Ascending aorta (tissue), 2 donors: ENCODE data around the gene PCYOX1L. TPM values are rescaled to one million over a fixed set of nuclear protein-coding genes. Genes with fewer than 3 reads are reported as not detected.

Source experiments
- DNase-seq, 2 donors: peaks; one replicate each; pipeline ENCODE4 v3.0.0-alpha.2; 2019; ENCODE audit warnings: low spot score in 2 of 2
- H3K27ac ChIP-seq, 2 donors: fragments of 200-600 bp; sonication (generic); one replicate each; pipeline ENCODE4 v1.5.1; 2016 to 2017; ENCODE audit warnings: mild to moderate bottlenecking in 1 of 2
- H3K27me3 ChIP-seq: fragments of 200-600 bp; sonication (generic); one replicate; pipeline ENCODE4 v1.5.1; 2017
- H3K36me3 ChIP-seq, 2 donors: fragments of 200-600 bp; sonication (generic); one replicate each; pipeline ENCODE4 v1.5.1; 2016
- H3K4me1 ChIP-seq, 2 donors: fragments of 200-600 bp; sonication (generic); one replicate each; pipeline ENCODE4 v1.5.1; 2016 to 2017; ENCODE audit warnings: mild to moderate bottlenecking in 1 of 2
- H3K4me3 ChIP-seq, 2 donors: fragments of 200-600 bp; sonication (generic); one replicate each; pipeline ENCODE4 v1.5.1; 2016 to 2017; ENCODE audit warnings: mild to moderate bottlenecking in 1 of 2
- H3K9me3 ChIP-seq, 2 donors: fragments of 200-600 bp; sonication (generic); one replicate each; pipeline ENCODE4 v1.5.1; 2016
- CTCF ChIP-seq, 3 experiments: fragments of 200-600 bp in 2 of 3; fragments of 450-650 bp in 1 of 3; sonication (generic) in 2 of 3; IDR thresholded peaks; one replicate each; pipeline ENCODE4 v1.5.1; 2016 to 2019; ENCODE audit warnings: antibody characterized with exemption in 3 of 3, mild to moderate bottlenecking in 1 of 3, moderate library complexity in 1 of 3
- intact Hi-C: fragments of 100-400 bp; cut with DNase I; formaldehyde crosslinking; loops from one replicate; pipeline ENCODE4 v1.15.1; 2023
- total RNA-seq: library from RNA; depleted of rRNA; stranded (reverse); fragments of >200 nt; gene quantifications from one replicate; pipeline ENCODE4 v1.1.0, GENCODE V29; 2016

PCYOX1L gene
- total RNA-seq, 1 donor from 2014 or later: 1.5 TPM

- H3K27me3 ChIP-seq: no peaks in the 10 kb centered on the region
- peaks cover 5 to 18% of the 10 kb centered on the region in 2 donors for H3K4me1 ChIP-seq
- DNase-seq: peak in 1 of 2 donors; percentile 86
- no peaks in the 10 kb centered on the region for H3K9me3 ChIP-seq
- H3K36me3 ChIP-seq: no peaks in the 10 kb centered on the region
- intact Hi-C loops: loop anchor here (2.0 kb wide), 2 partner anchors 67 to 195 kb away; no protein-coding TSS in a partner anchor
- H3K27ac ChIP-seq: peak overlapping the region; percentile 55 to 62
- peak; percentile 85 to 87 (median 85) for TF ChIP-seq CTCF (IDR thresholded peaks at IDR 0.05)
- H3K4me3 ChIP-seq: peak overlapping the region in 1 of 2 donors; percentile 32
These were observed 9.6 kb downstream of the PCYOX1L start for GRCh38 chr5:149367249-149367971.

GRCh38 chr5:149367972-149368645 lies 10.3 kb downstream of the PCYOX1L start:
- no peak for TF ChIP-seq CTCF (IDR thresholded peaks at IDR 0.05)
- Histone ChIP-seq H3K27me3 (no peaks in the 10 kb centered on the region), H3K36me3 (no peaks in the 10 kb centered on the region), H3K4me1 (peaks cover 5 to 23% of the 10 kb centered on the region in 2 donors), H3K27ac (peak overlapping the region; percentile 7 to 55), H3K4me3 (peak overlapping the region in 1 of 2 donors; percentile 32), H3K9me3 (no peaks in the 10 kb centered on the region)
- intact Hi-C loops: loop anchor here (2.0 kb wide), 2 partner anchors 67 to 195 kb away; no protein-coding TSS in a partner anchor
- DNase-seq: peak in 1 of 2 donors; percentile 59

GRCh38 chr5:149370878-149371277 lies 13.0 kb downstream of the PCYOX1L start:
- intact Hi-C loops: no loop called here
- TF ChIP-seq CTCF (IDR thresholded peaks at IDR 0.05): no peak
- H3K4me3 ChIP-seq: no peak overlapping the region
- H3K27ac ChIP-seq: peak overlapping the region; percentile 77 to 88
- H3K36me3 ChIP-seq: no peaks in the 10 kb centered on the region
- DNase-seq: peak in 1 of 2 donors; percentile 60
- H3K27me3 ChIP-seq: no peaks in the 10 kb centered on the region
- H3K9me3 ChIP-seq: no peaks in the 10 kb centered on the region
- H3K4me1 ChIP-seq: peaks cover 5 to 27% of the 10 kb centered on the region in 2 donors

- intact Hi-C loops: no loop called here
- TF ChIP-seq CTCF (IDR thresholded peaks at IDR 0.05): peak; percentile 40 to 49 (median 44)
- H3K4me1 ChIP-seq: peaks cover 5 to 27% of the 10 kb centered on the region in 2 donors
These were observed 13.6 kb downstream of the PCYOX1L start for GRCh38 chr5:149371296-149371962.

GRCh38 chr5:149372076-149372795 lies 14.4 kb downstream of the PCYOX1L start:
- Histone ChIP-seq H3K4me1 (peaks cover 5 to 27% of the 10 kb centered on the region in 2 donors), H3K27me3 (no peaks in the 10 kb centered on the region), H3K4me3 (no peak overlapping the region), H3K27ac (peak overlapping the region; percentile 77 to 88), H3K9me3 (no peaks in the 10 kb centered on the region), H3K36me3 (no peaks in the 10 kb centered on the region)
- DNase-seq: peak in 1 of 2 donors; percentile 70
- intact Hi-C loops: no loop called here
- no peak for TF ChIP-seq CTCF (IDR thresholded peaks at IDR 0.05)

More at GRCh38 chr5:149371296-149371962, 13.6 kb downstream of the PCYOX1L start:
- Histone ChIP-seq H3K27ac (peak overlapping the region; percentile 77 to 88), H3K4me3 (no peak overlapping the region), H3K36me3 (no peaks in the 10 kb centered on the region), H3K9me3 (no peaks in the 10 kb centered on the region), H3K27me3 (no peaks in the 10 kb centered on the region)
- peak in 1 of 2 donors; percentile 73 for DNase-seq
